ENCODE results near the gene CSTA.

Gene CSTA

GRCh38 chr3:122324871-122325323, at the start of gene CSTA:
CSTA (plus strand) TSS chr3:122325248; CDS start chr3:122325293, 45 bp downstream.
- DNase-seq (ENCODE audit: low read depth in 2 of 2): no peak

GRCh38 chr3:122281891-122282290, 43.2 kb upstream of the CSTA start:
- no peak for DNase-seq (ENCODE audit: low read depth in 2 of 2)

GRCh38 chr3:122283796-122284445, 41.1 kb upstream of the CSTA start:
- no peak for DNase-seq (ENCODE audit: low read depth in 2 of 2)

- no peak for DNase-seq (ENCODE audit: low read depth in 2 of 2)
Measured at GRCh38 chr3:122284486-122284885, 40.6 kb upstream of the CSTA start.

GRCh38 chr3:122294359-122294758, 30.7 kb upstream of the CSTA start:
- DNase-seq (ENCODE audit: low read depth in 2 of 2): no peak

GRCh38 chr3:122295266-122296062, 29.6 kb upstream of the CSTA start:
- no peak for DNase-seq (ENCODE audit: low read depth in 2 of 2)

- DNase-seq (ENCODE audit: low read depth in 2 of 2): no peak
Measured at GRCh38 chr3:122298239-122298638, 26.8 kb upstream of the CSTA start.

GRCh38 chr3:122299215-122299614, 25.8 kb upstream of the CSTA start:
- no peak for DNase-seq (ENCODE audit: low read depth in 2 of 2)

GRCh38 chr3:122299872-122300460, 25.1 kb upstream of the CSTA start:
- DNase-seq (ENCODE audit: low read depth in 2 of 2): no peak

GRCh38 chr3:122301063-122301462, 24.0 kb upstream of the CSTA start:
- no peak for DNase-seq (ENCODE audit: low read depth in 2 of 2)

- DNase-seq (ENCODE audit: low read depth in 2 of 2): no peak
Measured at GRCh38 chr3:122305818-122306621, 19.0 kb upstream of the CSTA start.

- DNase-seq (ENCODE audit: low read depth in 2 of 2): no peak
Measured at GRCh38 chr3:122306622-122306953, 18.5 kb upstream of the CSTA start.

- no peak for DNase-seq (ENCODE audit: low read depth in 2 of 2)
Measured at GRCh38 chr3:122307094-122307687, 17.9 kb upstream of the CSTA start.

GRCh38 chr3:122307976-122308375, 17.1 kb upstream of the CSTA start:
- no peak for DNase-seq (ENCODE audit: low read depth in 2 of 2)

- DNase-seq (ENCODE audit: low read depth in 2 of 2): no peak
Measured at GRCh38 chr3:122310361-122310760, 14.7 kb upstream of the CSTA start.

- no peak for DNase-seq (ENCODE audit: low read depth in 2 of 2)
Measured at GRCh38 chr3:122312826-122313225, 12.2 kb upstream of the CSTA start.

GRCh38 chr3:122313281-122313680, 11.8 kb upstream of the CSTA start:
- no peak for DNase-seq (ENCODE audit: low read depth in 2 of 2)

GRCh38 chr3:122314228-122314876, 10.7 kb upstream of the CSTA start:
- no peak for DNase-seq (ENCODE audit: low read depth in 2 of 2)

GRCh38 chr3:122315619-122316018, 9.4 kb upstream of the CSTA start:
- no peak for DNase-seq (ENCODE audit: low read depth in 2 of 2)

- DNase-seq (ENCODE audit: low read depth in 2 of 2): no peak
Measured at GRCh38 chr3:122316368-122316767, 8.7 kb upstream of the CSTA start.

- no peak for DNase-seq (ENCODE audit: low read depth in 2 of 2)
Measured at GRCh38 chr3:122318620-122319019, 6.4 kb upstream of the CSTA start.

All from stimulated activated CD4-positive, alpha-beta T cell treated with anti-CD3 and anti-CD28 coated beads, Interleukin-1b, Interleukin-23, amount 100 ng/mL, for 1 hour (primary cell).